Adrenal gland (tissue), 12 donors: ENCODE results near the gene FOSL1. TPM values are rescaled to one million over a fixed set of nuclear protein-coding genes. Genes with fewer than 3 reads are reported as not detected.

ENCODE experiments used
- DNase-seq, 7 donors: peaks; one replicate each; pipeline ENCODE4 v3.0.0-alpha.2; 2019 to 2020
- H3K27ac ChIP-seq, 5 donors: fragments of 200-600 bp; sonication (generic) in 4 of 5; 1 replicate in 3 of 5; 2 replicates in 2 of 5; pipeline versions ENCODE4 v1.5.1 to v1.8.0; 2016 to 2020; ENCODE audit warnings: mild to moderate bottlenecking in 1 of 5
- H3K27me3 ChIP-seq: fragments of 200-600 bp; 2 replicates; pipeline ENCODE4 v1.8.0; 2021
- H3K36me3 ChIP-seq, 2 donors: fragments of 200-600 bp; replicated peaks in 1 of 2; 1 replicate in 1 of 2; 2 replicates in 1 of 2; pipeline versions ENCODE4 v1.5.1 to v1.8.0; 2018 to 2022
- H3K4me1 ChIP-seq, 2 donors: fragments of 200-600 bp; replicated peaks in 1 of 2; 1 replicate in 1 of 2; 2 replicates in 1 of 2; pipeline versions ENCODE4 v1.5.1 to v1.8.0; 2018 to 2021
- H3K4me3 ChIP-seq, 4 donors: fragments of 200-600 bp; sonication (generic) in 3 of 4; one replicate each; pipeline ENCODE4 v1.5.1; 2016 to 2018
- H3K9me3 ChIP-seq, 3 donors: fragments of 200-600 bp; sonication (generic) in 1 of 3; replicated peaks in 1 of 3; 1 replicate in 2 of 3; 2 replicates in 1 of 3; pipeline versions ENCODE4 v1.5.1 to v1.8.0; 2016 to 2021
- CTCF ChIP-seq, 6 experiments: fragments of 450-650 bp in 4 of 6; fragments of 200-600 bp in 2 of 6; sonication (generic) in 1 of 6; IDR thresholded peaks; 1 replicate in 5 of 6; 2 replicates in 1 of 6; pipeline versions ENCODE4 v1.5.1 to v1.8.0; 2016 to 2021; ENCODE audit warnings: antibody characterized with exemption in 6 of 6, mild to moderate bottlenecking in 2 of 6, moderate library complexity in 1 of 6
- POLR2A ChIP-seq, 2 donors: fragments of 450-650 bp; IDR thresholded peaks; one replicate each; pipeline ENCODE4 v1.6.1; 2017; ENCODE audit warnings: antibody characterized with exemption in 2 of 2, mild to moderate bottlenecking in 2 of 2, moderate library complexity in 1 of 2
- WGBS, 4 donors: extraction: QIAGEN DNeasy Blood & Tissue Kit in 2 of 4; methylation state at CpG; one replicate each; pipeline versions ENCODE4 v1.1.5 to v1.1.7; 2013 to 2017; 5-methylcytosine and 5-hydroxymethylcytosine counted together
- intact Hi-C, 2 donors: fragments of 100-400 bp; cut with DNase I; formaldehyde crosslinking; loops; one replicate each; pipeline versions ENCODE4 v1.14.1 to v1.15.0; 2022 to 2023
- polyA plus RNA-seq, 3 donors: library from polyadenylated mRNA; stranded (reverse); fragments of 200-250 nt in 2 of 3; fragments of 350-450 nt in 1 of 3; fragmentation: Illumina TruSeq in 1 of 3; extraction: RNeasy Lipid Tissue Mini Kit (QIAGEN cat#74804) in 1 of 3; gene quantifications; one replicate each; pipeline ENCODE4 v1.2.3, GENCODE V29; 2013 to 2014
- total RNA-seq, 9 donors: library from RNA; depleted of rRNA in 4 of 9; stranded (reverse); fragments of >200 nt in 4 of 9; fragments of 120-200 nt in 1 of 9; fragmentation: NEBNext Ultra II Directional in 1 of 9; extraction: Animal tissue kit (Norgen Biotek cat#: 25700) in 1 of 9; gene quantifications; one replicate each; pipeline versions ENCODE4 v1.1.0 to v1.2.4, GENCODE V29; 2013 to 2023
- donor health status: healthy with polysubstance abuse.
- donor health status: Bipolar disorder and iron deficiency.
- donor health status: DM: yes; HTN: yes; CAD: no.
- donor health status: DM: no; HTN: no; CAD: no.
- donor health status: DM: no; HTN: no; CAD: no.
- donor health status: DM: yes; HTN: yes; CAD: no.

Gene FOSL1
- total and polyA plus RNA-seq, 12 donors, result 2.7 to 34.4 (median 5.4) TPM

GRCh38 chr11:65934014-65934413 is 33.8 kb upstream of the FOSL1 start:
- Histone ChIP-seq H3K27me3 (no peaks in the 10 kb centered on the region), H3K4me1 (no peaks in the 10 kb centered on the region), H3K36me3 (no peaks in the 10 kb centered on the region), H3K4me3 (no peak overlapping the region), H3K9me3 (no peaks in the 10 kb centered on the region), H3K27ac (no peak overlapping the region)
- no peak for TF ChIP-seq CTCF (IDR thresholded peaks at IDR 0.05)
- TF ChIP-seq POLR2A (IDR thresholded peaks at IDR 0.05), result no peak
- DNase-seq, result no peak
- intact Hi-C loops, result no loop called here
- 59 to 67% (median 62%) methylated on average over 4 of the region's 4 CpGs for WGBS, 4 donors

DNA sequence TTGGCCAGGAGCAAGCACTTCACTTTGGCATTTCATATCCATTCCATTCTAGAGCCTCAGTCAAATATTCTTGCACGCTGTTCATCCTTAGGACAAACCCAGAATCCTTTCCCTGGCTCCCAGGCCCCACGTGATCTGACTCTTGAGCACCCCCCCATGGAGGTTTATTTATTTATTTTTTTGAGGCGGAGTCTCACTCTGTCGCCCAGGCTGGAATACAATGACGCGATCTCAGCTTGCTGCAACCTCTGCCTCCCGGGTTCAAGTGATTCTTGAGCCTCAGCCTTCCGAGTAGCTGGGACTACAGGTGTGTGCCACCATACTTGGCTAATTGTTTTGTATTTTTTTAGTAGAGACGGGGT is 32.4 kb upstream of the FOSL1 start:
- Histone ChIP-seq H3K27ac (no peak overlapping the region), H3K4me3 (no peak overlapping the region), H3K27me3 (no peaks in the 10 kb centered on the region), H3K36me3 (no peaks in the 10 kb centered on the region), H3K4me1 (no peaks in the 10 kb centered on the region), H3K9me3 (no peaks in the 10 kb centered on the region)
- WGBS, 4 donors, result 37 to 48% (median 43%) methylated on average over 9 of the region's 9 CpGs
- no peak for TF ChIP-seq CTCF (IDR thresholded peaks at IDR 0.05)
- TF ChIP-seq POLR2A (IDR thresholded peaks at IDR 0.05), result no peak
- no peak for DNase-seq
- intact Hi-C loops, result no loop called here

GRCh38 chr11:65931773-65932557 is 31.8 kb upstream of the FOSL1 start:
- intact Hi-C loops, result no loop called here
- no peaks in the 10 kb centered on the region for H3K27me3 ChIP-seq
- no peaks in the 10 kb centered on the region for H3K9me3 ChIP-seq
- no peaks in the 10 kb centered on the region for H3K4me1 ChIP-seq
- 61 to 67% (median 63%) methylated on average over 13 of the region's 13 CpGs for WGBS, 4 donors
- no peak overlapping the region for H3K27ac ChIP-seq
- no peaks in the 10 kb centered on the region for H3K36me3 ChIP-seq
- DNase-seq, result no peak
- H3K4me3 ChIP-seq, result no peak overlapping the region
- TF ChIP-seq POLR2A (IDR thresholded peaks at IDR 0.05) (no peak), CTCF (IDR thresholded peaks at IDR 0.05) (no peak)

DNA sequence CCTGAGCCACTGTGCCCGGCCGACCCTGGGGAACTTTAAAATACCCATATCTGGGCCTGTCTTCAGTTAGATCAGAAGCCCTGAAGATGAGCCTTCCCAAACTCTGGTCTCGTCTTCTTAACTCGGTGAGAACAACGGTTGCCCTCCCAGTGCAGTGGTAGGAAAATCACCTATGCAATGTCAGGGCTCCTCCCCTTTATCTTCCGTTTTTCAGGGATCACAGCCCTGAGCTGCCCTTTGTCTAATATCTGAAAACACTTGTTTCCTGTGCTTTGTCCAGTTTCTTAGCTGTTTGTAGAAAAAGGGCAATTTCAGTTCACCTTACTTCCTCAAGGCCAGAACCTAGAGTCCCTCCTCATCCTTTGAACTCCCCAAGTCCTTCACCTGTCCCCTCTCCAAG is 28.5 kb upstream of the FOSL1 start:
- H3K4me3 ChIP-seq, result no peak overlapping the region
- H3K9me3 ChIP-seq, result no peaks in the 10 kb centered on the region
- no peaks in the 10 kb centered on the region for H3K4me1 ChIP-seq
- H3K36me3 ChIP-seq, result no peaks in the 10 kb centered on the region
- no peak for DNase-seq
- 54 to 80% (median 73%) methylated on average over 5 to 6 of the region's 6 CpGs for WGBS, 4 donors
- intact Hi-C loops, result no loop called here
- no peak overlapping the region for H3K27ac ChIP-seq
- H3K27me3 ChIP-seq, result no peaks in the 10 kb centered on the region
- TF ChIP-seq POLR2A (IDR thresholded peaks at IDR 0.05) (no peak), CTCF (IDR thresholded peaks at IDR 0.05) (no peak)
